GM12892 (cell line): ENCODE measurements around the gene MMD.

ENCODE experiments used
- POLR2A ChIP-seq: IDR thresholded peaks from 2 replicates; pipeline ENCODE4 v1.6.1; 2011; ENCODE audit warnings: low read depth, low read length, control low read depth
- POLR2AphosphoS5 ChIP-seq: IDR thresholded peaks from 2 replicates; pipeline ENCODE4 v1.6.1; 2011; ENCODE audit warnings: low read depth, low read length, control low read depth

- TF ChIP-seq POLR2A (no peak), POLR2AphosphoS5 (no peak)
Measured at GRCh38 chr17:55423535-55423934, 1.9 kb upstream of the MMD start.
